Peyer's patch (tissue), 4 donors: ENCODE results near the gene RHOB. TPM values are rescaled to one million over a fixed set of nuclear protein-coding genes. Genes with fewer than 3 reads are reported as not detected.
A peak's percentile ranks its signal among the peaks of the same experiment; 100 is the strongest.

Experiments
- DNase-seq, 3 donors: peaks; one replicate each; pipeline ENCODE4 v3.0.0-alpha.2; 2017 to 2019
- H3K27ac ChIP-seq, 4 donors: fragments of 200-600 bp; sonication (generic); one replicate each; pipeline ENCODE4 v1.5.1; 2016 to 2019
- H3K27me3 ChIP-seq, 2 donors: fragments of 200-600 bp; sonication (generic); one replicate each; pipeline ENCODE4 v1.5.1; 2019
- H3K36me3 ChIP-seq, 3 donors: fragments of 200-600 bp; sonication (generic); one replicate each; pipeline ENCODE4 v1.5.1; 2016 to 2019
- H3K4me1 ChIP-seq, 4 donors: fragments of 200-600 bp; sonication (generic); one replicate each; pipeline ENCODE4 v1.5.1; 2016 to 2019
- H3K4me3 ChIP-seq, 4 donors: fragments of 200-600 bp; sonication (generic); 1 replicate in 3 of 4; 2 replicates in 1 of 4; pipeline ENCODE4 v1.5.1; 2016 to 2019; ENCODE audit warnings: mild to moderate bottlenecking in 1 of 4
- H3K9me3 ChIP-seq, 4 donors: fragments of 200-600 bp; sonication (generic); one replicate each; pipeline ENCODE4 v1.5.1; 2016 to 2019; ENCODE audit warnings: mild to moderate bottlenecking in 1 of 4
- CTCF ChIP-seq, 6 experiments: fragments of 450-650 bp in 4 of 6; fragments of 200-600 bp in 2 of 6; sonication (generic) in 1 of 6; IDR thresholded peaks; one replicate each; pipeline ENCODE4 v1.5.1; 2017 to 2019; ENCODE audit warnings: antibody characterized with exemption in 6 of 6, mild to moderate bottlenecking in 3 of 6, moderate library complexity in 1 of 6
- POLR2A ChIP-seq, 2 donors: fragments of 450-650 bp; IDR thresholded peaks; one replicate each; pipeline ENCODE4 v1.5.1; 2017; ENCODE audit warnings: antibody characterized with exemption in 2 of 2, mild to moderate bottlenecking in 2 of 2, moderate library complexity in 2 of 2
- total RNA-seq, 4 donors: library from RNA; depleted of rRNA; stranded (reverse); fragments of >200 nt; gene quantifications; one replicate each; pipeline ENCODE4 v1.1.0, GENCODE V29; 2016

The RHOB gene
- total RNA-seq, 4 donors from 2014 or later = 61.6 to 488 (median 202) TPM

- H3K27me3 ChIP-seq = no peaks in the 10 kb centered on the region
- no peak overlapping the region for H3K4me3 ChIP-seq
- peak overlapping the region in 1 of 4 donors; percentile 96 for H3K27ac ChIP-seq
- TF ChIP-seq CTCF (IDR thresholded peaks at IDR 0.05) (no peak), POLR2A (IDR thresholded peaks at IDR 0.05) (no peak)
- H3K9me3 ChIP-seq = no peaks in the 10 kb centered on the region
- H3K4me1 ChIP-seq = peaks cover 0 to under 1% (median 0%) of the 10 kb centered on the region in 4 donors
- peak in 1 of 3 donors; percentile 9 for DNase-seq
- peaks cover 0 to 6% (median 0%) of the 10 kb centered on the region in 3 donors for H3K36me3 ChIP-seq
Measured at GRCh38 chr2:20453087-20453486, 6.2 kb downstream of the RHOB start.

- TF ChIP-seq CTCF (IDR thresholded peaks at IDR 0.05) = no peak
- no peak for TF ChIP-seq POLR2A (IDR thresholded peaks at IDR 0.05)
- Histone ChIP-seq H3K36me3 (no peaks in the 10 kb centered on the region), H3K4me3 (no peak overlapping the region), H3K9me3 (no peaks in the 10 kb centered on the region), H3K27ac (no peak overlapping the region), H3K27me3 (no peaks in the 10 kb centered on the region), H3K4me1 (no peaks in the 10 kb centered on the region)
- DNase-seq = peak in 1 of 3 donors; percentile 19
Measured at GRCh38 chr2:20454036-20454981, 7.4 kb downstream of the RHOB start.

- Histone ChIP-seq H3K27ac (no peak overlapping the region), H3K27me3 (no peaks in the 10 kb centered on the region), H3K9me3 (no peaks in the 10 kb centered on the region), H3K36me3 (no peaks in the 10 kb centered on the region), H3K4me1 (no peaks in the 10 kb centered on the region), H3K4me3 (no peak overlapping the region)
- DNase-seq = no peak
- TF ChIP-seq CTCF (IDR thresholded peaks at IDR 0.05) (no peak), POLR2A (IDR thresholded peaks at IDR 0.05) (no peak)
Measured at GRCh38 chr2:20455076-20455587, 8.3 kb downstream of the RHOB start.

GRCh38 chr2:20456116-20456571, 9.3 kb downstream of the RHOB start:
- no peaks in the 10 kb centered on the region for H3K9me3 ChIP-seq
- H3K27me3 ChIP-seq = no peaks in the 10 kb centered on the region
- peak in 1 of 3 donors; percentile 27 for DNase-seq
- H3K36me3 ChIP-seq = no peaks in the 10 kb centered on the region
- no peak for TF ChIP-seq POLR2A (IDR thresholded peaks at IDR 0.05)
- no peak for TF ChIP-seq CTCF (IDR thresholded peaks at IDR 0.05)
- H3K4me1 ChIP-seq = no peaks in the 10 kb centered on the region
- H3K4me3 ChIP-seq = no peak overlapping the region
- H3K27ac ChIP-seq = peak overlapping the region in 3 of 4 donors; percentile 14 to 38 (median 22)

GRCh38 chr2:20456636-20457426, 10.0 kb downstream of the RHOB start:
- Histone ChIP-seq H3K4me1 (no peaks in the 10 kb centered on the region), H3K36me3 (no peaks in the 10 kb centered on the region), H3K4me3 (no peak overlapping the region), H3K9me3 (no peaks in the 10 kb centered on the region), H3K27me3 (no peaks in the 10 kb centered on the region), H3K27ac (peak overlapping the region in 3 of 4 donors; percentile 7 to 37 (median 14))
- no peak for TF ChIP-seq POLR2A (IDR thresholded peaks at IDR 0.05)
- TF ChIP-seq CTCF (IDR thresholded peaks at IDR 0.05) = no peak
- DNase-seq = peak in 1 of 3 donors; percentile 17
